Stomach (tissue), 9 donors: ENCODE measurements around the gene KDM6A. TPM values are rescaled to one million over a fixed set of nuclear protein-coding genes. Genes with fewer than 3 reads are reported as not detected.
A peak's percentile ranks its signal among the peaks of the same experiment; 100 is the strongest.

Experiments used
- DNase-seq, 2 donors: peaks; one replicate each; pipeline versions ENCODE4 v3.0.0 to v3.0.0-alpha.2; 2013 to 2019
- H3K27ac ChIP-seq, 5 donors: fragments of 200-600 bp in 4 of 5; sonication (generic) in 4 of 5; one replicate each; pipeline ENCODE4 v1.5.1; 2013 to 2019; ENCODE audit warnings: mild to moderate bottlenecking in 1 of 5, moderate library complexity in 1 of 5
- H3K27me3 ChIP-seq, 3 donors: fragments of 200-600 bp; sonication (generic); one replicate each; pipeline ENCODE4 v1.5.1; 2017 to 2019; ENCODE audit warnings: mixed run types in 1 of 3
- H3K36me3 ChIP-seq, 4 donors: fragments of 200-600 bp; sonication (generic); 1 replicate in 3 of 4; 2 replicates in 1 of 4; pipeline ENCODE4 v1.5.1; 2016 to 2019
- H3K4me1 ChIP-seq, 4 donors: fragments of 200-600 bp; sonication (generic); one replicate each; pipeline ENCODE4 v1.5.1; 2016 to 2019
- H3K4me3 ChIP-seq, 4 donors: fragments of 200-600 bp; sonication (generic) in 3 of 4; one replicate each; pipeline ENCODE4 v1.5.1; 2016 to 2019; ENCODE audit warnings: mild to moderate bottlenecking in 1 of 4
- H3K9me3 ChIP-seq, 4 donors: fragments of 200-600 bp; sonication (generic); one replicate each; pipeline ENCODE4 v1.5.1; 2016 to 2019
- CTCF ChIP-seq, 7 experiments: fragments of 450-650 bp in 4 of 7; fragments of 200-600 bp in 3 of 7; sonication (generic) in 3 of 7; IDR thresholded peaks; one replicate each; pipeline ENCODE4 v1.5.1; 2016 to 2019; ENCODE audit warnings: antibody characterized with exemption in 7 of 7, control low read depth in 2 of 7, mild to moderate bottlenecking in 1 of 7
- EP300 ChIP-seq: sonication (generic); formaldehyde crosslinking; IDR thresholded peaks from one replicate; pipeline ENCODE4 v1.6.1; 2017; ENCODE audit warnings: antibody characterized with exemption
- POLR2A ChIP-seq, 4 donors: fragments of 450-650 bp; IDR thresholded peaks; one replicate each; pipeline ENCODE4 v1.6.1; 2016; ENCODE audit warnings: antibody characterized with exemption in 4 of 4, control low read depth in 2 of 4, mild to moderate bottlenecking in 1 of 4, moderate library complexity in 1 of 4
- POLR2AphosphoS5 ChIP-seq, 3 donors: sonication (generic); formaldehyde crosslinking; IDR thresholded peaks; one replicate each; pipeline ENCODE4 v1.6.1; 2016; ENCODE audit warnings: antibody characterized with exemption in 3 of 3
- WGBS, 5 donors: extraction: QIAGEN DNeasy Blood & Tissue Kit in 3 of 5; methylation state at CpG; one replicate each; pipeline versions ENCODE4 v1.1.5 to v1.1.7; 2013 to 2018; 5-methylcytosine and 5-hydroxymethylcytosine counted together
- intact Hi-C: fragments of 100-400 bp; cut with DNase I; formaldehyde crosslinking; loops from one replicate; pipeline ENCODE4 v1.15.1; 2023; ENCODE audit warnings: low total_unique reads
- polyA plus RNA-seq, 3 donors: library from polyadenylated mRNA; stranded (reverse); fragments of 200-250 nt; gene quantifications; one replicate each; pipeline ENCODE4 v1.2.3, GENCODE V29; 2013
- total RNA-seq, 5 donors: library from RNA; depleted of rRNA; stranded (reverse); fragments of >200 nt; gene quantifications; one replicate each; pipeline versions ENCODE4 v1.1.0 to v1.2.3, GENCODE V29; 2014 to 2016
- donor health status: healthy with polysubstance abuse.
- donor health status: Bipolar disorder and iron deficiency.
- donor health status: healthy.

The KDM6A gene
- total and polyA plus RNA-seq, 8 donors: 7.0 to 105 (median 47.3) TPM

GRCh38 chrX:44970709-44971108 lies 97.7 kb downstream of the KDM6A start:
- Histone ChIP-seq H3K27ac (no peak overlapping the region), H3K9me3 (peaks cover 0 to 15% (median 0%) of the 10 kb centered on the region in 4 donors), H3K4me1 (peaks cover 0 to 45% (median 12%) of the 10 kb centered on the region in 4 donors), H3K36me3 (peaks cover 0 to 2% (median 0%) of the 10 kb centered on the region in 4 donors), H3K4me3 (no peak overlapping the region), H3K27me3 (no peaks in the 10 kb centered on the region)
- WGBS, 5 donors: 20 to 38% (median 33%) methylated on average over 3 of the region's 3 CpGs
- no peak for DNase-seq
- TF ChIP-seq POLR2A (IDR thresholded peaks at IDR 0.05) (no peak), EP300 (no peak), POLR2AphosphoS5 (IDR thresholded peaks at IDR 0.05) (no peak), CTCF (IDR thresholded peaks at IDR 0.05) (no peak)
- intact Hi-C loops: no loop called here

GRCh38 chrX:44971674-44972073 lies 98.7 kb downstream of the KDM6A start:
- intact Hi-C loops: no loop called here
- DNase-seq: peak; percentile 26 to 54
- H3K27ac ChIP-seq: no peak overlapping the region
- 29 to 35% (median 33%) methylated on average over 8 of the region's 8 CpGs for WGBS, 5 donors
- TF ChIP-seq EP300 (no peak), POLR2AphosphoS5 (IDR thresholded peaks at IDR 0.05) (peak in 1 of 3 donors; percentile 11)
- H3K9me3 ChIP-seq: peaks cover 0 to 19% (median 0%) of the 10 kb centered on the region in 4 donors
- peaks cover 0 to 7% (median 0%) of the 10 kb centered on the region in 4 donors for H3K36me3 ChIP-seq
- H3K27me3 ChIP-seq: no peaks in the 10 kb centered on the region
- no peak overlapping the region for H3K4me3 ChIP-seq
- H3K4me1 ChIP-seq: peaks cover 0 to 37% (median 10%) of the 10 kb centered on the region in 4 donors

GRCh38 chrX:44972132-44972531 lies 99.1 kb downstream of the KDM6A start:
- WGBS, 5 donors: 25 to 53% (median 51%) methylated on average over 2 of the region's 2 CpGs
- H3K27ac ChIP-seq: peak overlapping the region in 1 of 5 donors; percentile 22
- peaks cover 0 to 10% (median 1%) of the 10 kb centered on the region in 4 donors for H3K36me3 ChIP-seq
- no peak overlapping the region for H3K4me3 ChIP-seq
- peaks cover 0 to 33% (median 9%) of the 10 kb centered on the region in 4 donors for H3K4me1 ChIP-seq
- H3K9me3 ChIP-seq: peaks cover 0 to 19% (median 0%) of the 10 kb centered on the region in 4 donors
- intact Hi-C loops: no loop called here
- no peak for DNase-seq
- no peaks in the 10 kb centered on the region for H3K27me3 ChIP-seq
- TF ChIP-seq POLR2AphosphoS5 (IDR thresholded peaks at IDR 0.05): no peak
- no peak for TF ChIP-seq CTCF (IDR thresholded peaks at IDR 0.05)
- TF ChIP-seq POLR2A (IDR thresholded peaks at IDR 0.05): no peak
- no peak for TF ChIP-seq EP300

GRCh38 chrX:44973420-44973932 lies 100.5 kb downstream of the KDM6A start:
- no peak overlapping the region for H3K27ac ChIP-seq
- no peak overlapping the region for H3K4me3 ChIP-seq
- no peak for DNase-seq
- TF ChIP-seq EP300: no peak
- TF ChIP-seq CTCF (IDR thresholded peaks at IDR 0.05): no peak
- TF ChIP-seq POLR2A (IDR thresholded peaks at IDR 0.05): no peak
- TF ChIP-seq POLR2AphosphoS5 (IDR thresholded peaks at IDR 0.05): no peak
- intact Hi-C loops: no loop called here
- H3K27me3 ChIP-seq: no peaks in the 10 kb centered on the region
- H3K9me3 ChIP-seq: peaks cover 0 to 19% (median 0%) of the 10 kb centered on the region in 4 donors
- WGBS, 5 donors: 95 to 99% (median 98%) methylated on average over 5 of the region's 5 CpGs
- H3K4me1 ChIP-seq: peaks cover 0 to 22% (median 5%) of the 10 kb centered on the region in 4 donors
- peaks cover 0 to 12% (median 2%) of the 10 kb centered on the region in 4 donors for H3K36me3 ChIP-seq

GRCh38 chrX:44974451-44974850 lies 101.5 kb downstream of the KDM6A start:
- Histone ChIP-seq H3K4me1 (peaks cover 0 to 22% (median 5%) of the 10 kb centered on the region in 4 donors), H3K27me3 (no peaks in the 10 kb centered on the region), H3K9me3 (peaks cover 0 to 19% (median 0%) of the 10 kb centered on the region in 4 donors), H3K36me3 (peaks cover 0 to 12% (median 2%) of the 10 kb centered on the region in 4 donors), H3K4me3 (no peak overlapping the region), H3K27ac (peak overlapping the region in 1 of 5 donors; percentile 22)
- WGBS, 5 donors: 19 to 60% (median 25%) methylated on average over 2 of the region's 2 CpGs
- DNase-seq: no peak
- TF ChIP-seq POLR2AphosphoS5 (IDR thresholded peaks at IDR 0.05): no peak
- no peak for TF ChIP-seq CTCF (IDR thresholded peaks at IDR 0.05)
- no peak for TF ChIP-seq POLR2A (IDR thresholded peaks at IDR 0.05)
- no peak for TF ChIP-seq EP300
- intact Hi-C loops: no loop called here
